ENCODE results near the gene MATCAP1.

Gene MATCAP1

DNA sequence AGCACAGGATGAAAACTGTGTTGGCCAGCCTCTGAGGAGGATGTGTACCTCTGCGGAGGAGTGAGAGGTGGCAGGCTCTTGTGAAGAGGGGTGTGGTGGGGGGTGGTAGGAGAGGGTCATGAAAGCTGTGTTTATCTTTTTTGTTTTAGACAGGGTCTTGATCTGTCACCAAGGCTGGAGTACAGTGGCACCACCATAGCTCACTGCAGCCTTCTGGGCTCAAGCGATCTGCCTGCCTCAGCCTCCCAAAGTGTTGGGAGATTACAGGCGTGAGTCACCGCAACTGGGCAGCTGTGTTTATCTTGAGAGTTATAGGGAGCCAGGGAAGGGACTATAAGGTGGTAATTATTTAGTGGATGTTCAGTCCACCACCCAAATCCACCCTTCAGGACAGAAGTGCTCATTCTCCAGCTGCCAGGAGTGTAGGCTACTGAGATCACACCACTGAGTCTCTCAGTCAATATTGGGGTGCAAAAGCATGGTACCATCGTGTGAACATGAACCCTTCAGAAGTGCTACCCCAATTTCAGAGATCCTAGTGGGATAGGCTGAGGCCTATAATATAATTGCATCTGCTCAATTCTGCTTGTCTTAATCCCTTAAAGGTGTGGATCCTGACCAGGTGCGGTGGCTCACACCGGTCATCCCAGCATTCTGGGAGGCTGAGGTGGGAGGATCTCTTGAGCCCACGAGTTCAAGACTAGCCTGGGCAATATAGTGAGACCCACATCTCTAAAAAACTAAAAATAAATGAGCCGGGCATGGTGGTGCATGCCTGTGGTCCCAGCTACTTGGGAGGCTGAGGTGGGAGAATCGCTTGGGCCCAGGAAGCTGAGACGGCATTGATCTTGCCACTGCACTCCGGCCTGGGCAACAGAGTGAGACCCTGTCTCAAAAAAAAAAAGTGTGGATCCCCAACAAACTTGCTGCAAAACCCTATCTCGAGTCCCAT, 7.0 kb upstream of the MATCAP1 start:
- no peak for DNase-seq

DNA sequence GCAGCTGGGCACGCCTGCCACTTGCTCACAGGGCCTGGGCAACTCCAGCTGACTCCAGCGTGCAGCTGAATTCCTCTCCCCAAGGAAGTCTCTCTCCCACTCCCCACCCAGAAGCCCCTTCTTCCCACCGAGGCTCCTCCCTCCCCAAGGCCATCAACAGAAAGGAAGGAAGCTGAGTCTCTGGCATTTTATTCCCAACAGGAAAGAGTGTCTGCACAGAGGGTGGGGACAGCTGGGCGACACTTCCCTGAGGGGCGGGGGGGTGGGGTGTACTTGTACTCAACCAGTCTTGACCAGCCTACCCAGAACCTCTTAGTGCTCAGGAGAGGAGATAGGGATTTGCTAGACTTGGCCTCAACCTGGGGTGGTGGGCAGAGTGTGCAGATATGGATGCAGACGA, 6.3 kb upstream of the MATCAP1 start, which contains the start of gene EXOC3L1:
Gene EXOC3L1 (minus strand): TSS at position 96 of the 400 bp plus-strand sequence. CDS start 460 bp downstream, outside the sequence.
- no peak for DNase-seq

DNA sequence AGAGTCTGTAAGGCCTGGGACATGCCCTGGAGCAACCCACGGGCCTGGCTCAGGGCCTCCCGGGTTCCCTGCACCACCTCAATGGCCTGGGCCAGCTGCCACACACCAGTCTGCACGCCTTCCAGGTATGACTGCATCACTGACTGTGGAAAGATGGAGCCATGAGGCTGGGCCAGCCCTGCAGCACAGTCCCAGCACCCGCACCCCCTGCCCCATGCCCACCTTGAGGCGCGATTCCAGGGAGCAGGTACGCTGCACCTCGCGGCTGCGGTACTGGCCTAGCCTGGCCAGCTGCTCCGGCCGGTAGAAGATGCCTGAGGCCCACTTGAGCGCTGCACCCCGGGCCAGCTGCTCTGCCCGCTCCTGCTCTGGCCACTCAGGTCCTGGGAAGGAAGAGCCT, 5.0 kb upstream of the MATCAP1 start:
- DNase-seq, result no peak

DNA sequence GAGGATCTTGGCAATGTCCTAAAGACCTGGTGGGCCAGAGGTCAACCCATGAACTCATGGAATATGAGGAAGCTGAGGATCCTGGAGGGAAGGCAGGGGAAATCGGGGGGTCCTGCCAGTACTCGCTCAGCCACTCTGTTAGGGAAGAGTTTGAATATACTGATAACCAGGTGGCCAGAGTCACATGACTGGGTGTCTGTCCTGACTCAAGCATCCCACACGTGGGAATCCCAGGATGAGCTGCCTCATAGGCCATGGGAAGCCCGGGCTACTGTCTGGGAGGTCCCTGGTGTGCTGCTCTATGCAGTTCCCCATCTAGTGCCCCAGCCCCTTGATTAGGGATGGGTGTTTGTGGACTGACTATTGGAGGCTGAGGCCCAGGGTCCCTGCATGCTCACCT, 4.6 kb upstream of the MATCAP1 start:
- no peak for DNase-seq

DNA sequence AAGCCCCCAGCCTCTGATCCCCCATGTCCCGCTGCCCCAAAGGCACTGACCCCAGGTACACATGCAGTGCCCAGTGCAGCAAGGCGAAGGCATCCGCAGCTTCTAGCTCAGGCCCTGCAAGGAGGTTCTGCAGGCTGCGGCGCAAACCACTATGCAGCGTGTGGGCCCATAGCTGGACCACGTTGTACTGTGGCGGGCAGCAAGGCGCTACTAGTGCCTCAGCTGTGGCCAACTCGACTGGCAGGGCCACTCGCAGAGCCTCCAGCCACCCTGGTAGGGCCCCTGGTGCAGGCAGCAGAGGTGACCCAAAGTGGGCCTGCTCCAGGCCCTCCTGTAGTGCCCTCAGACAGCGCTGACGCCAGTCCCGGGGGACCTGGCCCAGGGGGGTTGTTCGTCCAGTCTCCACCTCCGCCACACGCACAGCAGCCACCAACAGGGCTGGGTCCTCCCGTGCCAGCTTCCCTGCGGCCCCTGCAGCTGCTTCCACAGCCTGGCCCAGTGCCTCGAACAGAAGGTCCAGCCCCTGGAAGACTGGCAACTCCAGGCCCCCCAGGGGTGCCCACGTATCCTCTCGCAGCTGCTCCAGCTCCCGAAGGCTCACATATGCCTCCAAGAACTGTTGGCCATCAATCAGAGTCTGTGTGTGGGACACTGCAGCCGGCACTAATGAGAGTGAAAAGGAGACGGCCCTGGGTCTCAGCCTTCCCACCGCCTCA, 3.6 kb upstream of the MATCAP1 start:
- DNase-seq, result no peak

DNA sequence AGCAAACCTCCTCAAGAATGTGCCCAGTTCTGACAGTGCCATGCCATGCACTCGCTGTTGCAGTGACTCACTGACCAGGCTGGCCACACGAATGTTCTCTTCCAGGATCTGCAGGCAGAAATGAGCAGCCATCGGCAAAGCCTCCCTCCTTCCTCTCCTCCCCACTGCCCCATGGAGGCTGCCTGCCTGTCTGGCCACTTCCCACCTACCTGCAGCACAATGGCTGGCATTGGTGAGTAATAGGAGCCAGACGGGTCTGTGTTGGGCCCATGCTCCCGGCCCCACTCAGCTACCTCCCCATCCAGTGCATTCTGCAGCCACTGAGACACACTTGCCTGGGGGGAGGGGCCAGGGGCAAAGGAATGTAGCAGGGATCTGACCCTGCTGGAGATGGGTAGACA, 2.8 kb upstream of the MATCAP1 start:
- no peak for DNase-seq

DNA sequence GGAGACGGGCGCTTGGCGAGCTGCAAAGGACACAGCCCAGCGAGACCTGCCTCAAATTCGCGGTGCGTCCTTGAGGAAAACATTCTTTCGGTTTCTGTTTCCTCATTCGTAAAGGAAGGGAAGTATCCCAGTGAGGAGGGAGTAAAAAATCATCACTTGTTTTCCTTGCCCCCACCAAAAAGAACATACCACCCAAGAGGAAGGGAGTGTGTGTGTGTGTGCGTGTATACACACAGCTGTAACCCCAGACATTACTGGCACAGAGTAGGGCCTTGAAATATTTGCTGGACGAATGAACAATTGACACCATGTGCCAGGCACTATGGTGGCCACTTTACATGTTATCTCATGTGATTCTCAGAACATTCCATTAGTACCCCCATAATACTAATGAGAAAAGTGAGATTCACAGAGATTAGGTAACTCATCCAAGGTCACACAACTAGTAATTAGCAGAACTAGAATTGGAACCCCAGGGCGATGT, 1.9 kb upstream of the MATCAP1 start:
- DNase-seq, result no peak

DNA sequence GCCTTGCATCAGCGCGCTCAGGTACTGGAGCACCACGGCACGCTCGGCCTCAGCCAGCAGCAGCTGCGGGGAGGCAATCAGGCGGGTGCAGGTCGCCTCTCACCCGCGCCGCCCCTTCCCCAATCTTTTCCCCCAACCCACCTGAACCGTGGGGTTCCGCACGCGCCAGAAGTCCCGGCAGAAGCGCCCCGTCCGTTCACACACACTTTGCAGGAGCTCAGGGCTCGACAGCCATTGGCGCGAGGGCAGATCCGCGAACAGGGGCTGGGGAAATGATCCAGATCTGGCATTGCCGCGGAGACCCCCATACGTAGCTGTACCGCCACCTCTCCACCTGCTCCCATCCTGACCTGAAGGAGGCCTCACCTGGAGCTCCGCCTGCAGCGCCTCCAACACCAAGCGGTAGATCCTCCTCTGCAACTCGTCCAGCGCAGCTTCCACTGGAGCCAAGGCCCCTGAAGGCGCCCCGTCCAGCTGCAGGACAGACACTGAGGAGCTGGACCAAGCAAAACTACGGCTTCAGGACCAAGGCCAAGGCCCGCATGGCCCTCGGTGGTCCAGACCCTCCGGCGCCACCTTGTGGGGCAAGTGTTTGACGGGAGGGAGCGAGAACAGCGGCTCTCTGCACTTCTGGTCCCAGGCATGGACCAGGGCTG, 1.4 kb upstream of the MATCAP1 start:
- DNase-seq, result peak; percentile 70

DNA sequence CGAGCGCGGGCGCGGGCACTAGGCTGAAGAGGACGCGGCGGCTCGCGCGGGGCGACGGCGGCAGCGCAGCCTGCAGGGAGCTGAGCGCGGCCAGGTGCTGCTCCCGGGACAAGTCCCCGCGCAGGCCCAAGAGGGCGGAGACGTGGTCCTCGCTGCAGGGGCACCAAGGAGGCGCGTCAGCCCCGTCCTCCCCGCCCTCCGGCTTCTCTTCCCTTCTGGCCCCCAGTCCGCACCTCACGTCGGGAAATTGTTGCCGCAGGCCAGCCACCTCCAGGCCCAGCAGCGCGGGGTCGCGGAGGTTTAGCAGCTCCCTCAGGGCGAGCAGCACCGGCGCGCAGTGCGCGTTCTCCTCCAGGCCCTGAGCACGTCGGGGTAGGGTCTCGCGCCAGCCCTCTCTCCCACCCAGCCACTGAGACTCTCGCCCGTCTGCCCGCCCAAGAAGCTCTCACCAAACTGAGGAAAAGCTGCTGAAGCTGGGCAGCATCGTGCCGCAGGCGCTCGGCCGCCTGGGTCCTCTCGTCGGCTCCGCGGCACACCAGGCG, 761 bp upstream of the MATCAP1 start:
- no peak for DNase-seq

DNA sequence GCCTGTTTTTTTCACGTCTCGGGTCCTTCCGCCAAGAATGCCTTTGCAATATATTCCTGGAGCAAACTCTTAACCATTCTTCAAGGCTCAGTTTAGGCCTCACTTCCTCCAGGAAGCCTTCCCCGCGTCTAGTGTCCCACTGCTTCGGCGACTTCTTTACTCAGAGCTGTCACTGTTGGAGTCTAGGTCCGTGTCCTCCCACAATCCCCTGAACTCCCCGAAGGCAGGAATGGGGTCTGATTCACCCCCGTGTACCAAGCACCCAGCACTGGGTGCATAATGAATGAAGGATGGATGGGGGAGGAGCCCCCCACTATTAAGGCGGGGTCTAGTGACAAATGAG, 508 bp downstream of the MATCAP1 start:
- no peak for DNase-seq

DNA sequence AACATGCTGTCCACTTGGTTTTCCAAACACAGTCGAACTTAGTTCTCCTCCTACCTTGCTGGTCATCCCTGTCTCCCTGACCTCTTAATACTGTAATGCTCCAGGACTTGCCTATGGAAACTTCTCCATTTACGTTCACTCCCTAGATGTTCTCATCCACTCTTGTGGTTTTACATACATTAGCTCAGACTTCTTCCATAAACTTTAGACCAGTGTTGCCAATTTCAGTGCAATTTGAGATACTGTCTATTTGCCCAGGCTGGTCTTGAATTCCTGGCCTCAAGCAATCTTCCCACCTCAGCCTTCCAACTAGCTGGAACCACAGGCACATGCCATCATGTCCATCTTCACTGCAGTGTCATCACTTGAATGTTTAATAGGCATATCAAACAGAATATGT, 1.5 kb downstream of the MATCAP1 start:
- no peak for DNase-seq

DNA sequence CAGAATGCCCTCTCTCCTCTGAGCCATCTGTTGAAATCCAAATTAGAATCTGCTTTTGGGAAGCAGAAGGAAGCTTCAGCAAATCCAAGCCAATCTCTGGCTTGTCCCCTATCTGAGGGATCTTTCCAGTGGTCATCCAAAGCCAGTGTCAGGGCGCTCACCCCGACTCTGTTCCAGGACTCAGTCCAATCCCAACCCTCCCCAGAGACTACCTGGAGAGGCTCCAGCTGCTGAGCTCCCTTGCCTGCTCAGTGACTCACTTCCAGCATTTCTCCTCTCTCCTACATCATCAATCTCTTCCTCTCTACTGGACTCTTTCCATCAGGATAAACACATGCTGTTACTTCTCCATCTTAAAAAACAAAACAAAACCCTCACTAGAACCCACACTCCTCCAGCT, 2.4 kb downstream of the MATCAP1 start:
- no peak for DNase-seq

DNA sequence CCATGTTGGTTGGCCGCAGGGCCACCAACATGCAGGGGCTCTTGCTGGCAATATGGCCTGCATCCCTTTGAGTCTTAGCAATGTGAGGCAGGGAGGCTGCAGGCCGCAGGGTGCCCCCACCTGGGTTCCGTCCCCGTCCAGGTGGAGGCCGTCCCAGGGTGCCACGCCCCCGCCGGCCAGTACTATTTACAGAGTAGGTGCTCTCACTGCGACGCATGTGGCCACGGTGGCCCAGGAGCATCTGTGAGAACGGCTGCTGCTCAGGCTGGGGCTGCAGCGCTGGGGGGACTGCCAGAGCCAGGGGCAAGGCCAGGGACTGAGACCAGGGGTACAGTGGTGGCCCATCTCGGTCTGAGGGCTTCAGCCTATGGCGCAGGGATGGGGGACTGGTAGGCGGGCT, 3.6 kb downstream of the MATCAP1 start:
- no peak for DNase-seq

DNA sequence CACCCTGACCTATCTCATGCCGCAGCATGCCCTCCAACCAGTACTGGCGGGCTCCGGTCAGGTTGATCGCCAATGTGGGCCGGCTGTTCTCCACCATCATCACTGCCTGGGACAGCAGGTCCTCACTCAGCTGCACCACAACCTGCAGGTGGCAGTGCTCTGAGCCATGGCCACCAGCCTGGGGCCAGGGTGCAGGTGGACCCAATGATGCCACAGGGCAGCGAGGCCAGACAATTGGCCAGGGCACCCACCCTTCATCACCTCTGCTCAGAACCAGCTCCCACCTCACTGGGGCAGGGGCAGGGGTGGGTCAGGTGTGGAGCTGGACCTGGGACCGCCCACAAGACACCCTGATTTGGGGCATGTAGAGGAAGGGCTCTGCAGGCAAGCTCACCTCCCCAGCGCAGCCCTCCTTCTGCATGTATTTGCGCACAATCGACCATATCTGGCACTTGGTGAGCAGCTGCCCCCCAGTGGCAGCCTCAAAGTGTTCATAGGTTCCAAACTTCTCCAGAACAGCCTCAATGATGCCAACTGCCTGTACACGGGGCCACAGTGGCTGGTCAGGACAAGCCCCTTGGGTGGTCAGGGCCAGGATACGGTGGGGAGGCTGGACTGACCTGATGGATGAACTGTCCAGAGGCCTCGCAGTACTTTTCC, 4.2 kb downstream of the MATCAP1 start:
- no peak for DNase-seq

DNA sequence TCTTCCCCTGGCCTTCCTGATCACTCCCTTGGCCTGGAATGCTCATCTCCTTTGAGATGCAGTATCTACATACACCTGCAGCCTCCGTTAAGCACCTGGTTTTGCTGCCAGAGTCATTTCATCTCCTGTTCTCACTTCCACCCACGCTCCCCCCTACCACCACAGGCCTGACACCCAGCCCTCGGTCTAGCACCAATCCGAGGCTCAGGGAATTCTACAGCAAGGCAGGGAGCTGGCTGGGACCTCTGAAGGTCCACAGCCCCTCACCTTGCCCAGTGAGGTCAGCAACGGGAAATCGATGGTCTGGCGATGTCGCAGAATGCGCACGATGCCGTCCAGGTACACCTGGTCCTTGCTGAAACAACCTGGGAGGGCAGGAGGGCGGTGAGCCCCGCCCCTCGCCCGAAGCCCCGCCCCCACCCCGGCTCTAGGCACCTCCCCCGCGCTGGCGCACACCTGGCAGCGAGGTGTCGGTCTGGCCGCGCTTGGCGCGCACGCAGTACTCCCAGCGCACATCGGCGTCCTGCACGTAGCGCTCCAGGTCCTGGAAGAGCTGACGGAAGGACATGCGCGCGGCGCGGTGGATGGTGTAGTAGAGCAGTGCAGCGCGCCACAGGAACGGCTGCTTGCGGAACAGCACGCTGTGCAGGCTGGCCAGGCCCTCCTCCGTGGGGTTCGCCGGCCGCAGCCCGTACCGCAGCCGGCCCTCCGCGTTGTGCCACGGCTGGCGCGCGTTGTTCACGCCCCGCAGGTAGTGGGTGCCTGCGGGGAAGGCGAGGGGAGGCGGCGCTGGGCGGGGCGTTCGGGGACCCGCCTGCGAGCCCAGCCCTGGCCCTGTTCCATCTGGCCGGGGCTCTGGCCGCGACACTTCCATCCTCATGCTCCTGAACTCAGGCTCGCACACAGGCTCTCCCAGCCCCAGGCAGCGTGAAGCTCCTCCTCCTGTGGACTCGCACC, 5.7 kb downstream of the MATCAP1 start:
- peak; percentile 73 for DNase-seq

DNA sequence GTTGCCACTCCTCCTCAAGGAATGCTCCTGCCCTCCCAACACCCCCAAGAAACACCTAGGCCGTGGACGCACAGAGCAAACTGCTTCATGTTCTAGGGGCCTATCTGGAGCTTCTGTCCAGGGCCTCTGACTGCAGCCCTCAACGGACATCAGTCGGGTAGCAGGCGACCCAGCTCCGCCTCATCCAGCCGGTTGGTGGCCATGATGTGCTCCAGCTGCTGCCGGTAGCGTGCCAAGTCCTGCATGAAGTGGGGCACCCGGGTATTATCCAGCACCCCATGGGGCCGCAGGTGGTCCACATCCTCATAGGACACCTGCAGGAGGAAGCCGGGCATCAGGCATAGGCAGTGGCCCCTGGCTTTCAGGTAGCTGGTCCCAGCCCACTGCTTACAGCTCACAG, 7.1 kb downstream of the MATCAP1 start:
- no peak for DNase-seq

DNA sequence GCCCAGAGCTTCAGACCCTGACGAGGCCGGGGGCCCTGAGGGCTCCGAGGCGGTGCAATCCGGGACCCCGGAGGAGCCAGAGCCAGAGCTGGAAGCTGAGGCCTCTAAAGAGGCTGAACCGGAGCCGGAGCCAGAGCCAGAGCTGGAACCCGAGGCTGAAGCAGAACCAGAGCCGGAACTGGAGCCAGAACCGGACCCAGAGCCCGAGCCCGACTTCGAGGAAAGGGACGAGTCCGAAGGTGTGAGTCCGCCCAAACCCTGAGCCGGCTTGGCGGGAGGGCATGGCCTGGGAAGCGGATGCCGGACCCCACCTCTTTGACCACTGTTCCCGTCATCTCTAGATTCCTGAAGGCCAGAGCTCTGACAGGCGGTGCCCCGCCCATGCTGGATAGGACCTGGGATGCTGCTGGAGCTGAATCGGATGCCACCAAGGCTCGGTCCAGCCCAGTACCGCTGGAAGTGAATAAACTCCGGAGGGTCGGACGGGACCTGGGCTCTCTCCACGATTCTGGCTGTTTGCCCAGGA, 9.0 kb downstream of the MATCAP1 start:
- no peak for DNase-seq

DNA sequence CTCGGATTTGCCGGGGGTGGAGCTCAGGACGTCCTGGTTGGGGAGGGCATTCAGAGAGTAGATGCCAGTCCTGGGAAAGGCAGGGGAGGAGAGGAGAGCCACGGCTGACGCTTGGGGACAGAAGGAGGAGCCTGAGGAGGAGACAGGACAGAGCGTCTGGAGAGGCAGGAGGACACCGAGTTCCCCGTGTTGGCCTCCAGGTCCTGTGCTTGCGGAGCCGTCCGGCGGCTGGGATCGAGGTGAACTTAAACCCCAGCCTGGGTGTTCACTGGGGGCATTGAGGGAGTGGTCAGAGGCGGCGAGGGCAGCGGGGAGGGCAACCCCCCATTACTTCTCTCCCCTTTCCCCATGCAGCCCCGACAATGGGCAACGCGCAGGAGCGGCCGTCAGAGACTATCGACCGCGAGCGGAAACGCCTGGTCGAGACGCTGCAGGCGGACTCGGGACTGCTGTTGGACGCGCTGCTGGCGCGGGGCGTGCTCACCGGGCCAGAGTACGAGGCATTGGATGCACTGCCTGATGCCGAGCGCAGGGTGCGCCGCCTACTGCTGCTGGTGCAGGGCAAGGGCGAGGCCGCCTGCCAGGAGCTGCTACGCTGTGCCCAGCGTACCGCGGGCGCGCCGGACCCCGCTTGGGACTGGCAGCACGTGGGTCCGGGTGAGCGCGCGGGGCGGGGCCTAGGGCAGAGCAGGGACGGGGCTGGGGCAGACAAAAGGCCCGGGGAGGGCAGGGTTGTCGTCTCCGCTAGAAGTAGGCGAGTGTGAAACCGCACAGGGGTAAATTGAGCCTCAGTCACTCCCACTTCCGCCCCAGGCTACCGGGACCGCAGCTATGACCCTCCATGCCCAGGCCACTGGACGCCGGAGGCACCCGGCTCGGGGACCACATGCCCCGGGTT, 9.7 kb downstream of the MATCAP1 start:
- peak; percentile 59 for DNase-seq

DNA sequence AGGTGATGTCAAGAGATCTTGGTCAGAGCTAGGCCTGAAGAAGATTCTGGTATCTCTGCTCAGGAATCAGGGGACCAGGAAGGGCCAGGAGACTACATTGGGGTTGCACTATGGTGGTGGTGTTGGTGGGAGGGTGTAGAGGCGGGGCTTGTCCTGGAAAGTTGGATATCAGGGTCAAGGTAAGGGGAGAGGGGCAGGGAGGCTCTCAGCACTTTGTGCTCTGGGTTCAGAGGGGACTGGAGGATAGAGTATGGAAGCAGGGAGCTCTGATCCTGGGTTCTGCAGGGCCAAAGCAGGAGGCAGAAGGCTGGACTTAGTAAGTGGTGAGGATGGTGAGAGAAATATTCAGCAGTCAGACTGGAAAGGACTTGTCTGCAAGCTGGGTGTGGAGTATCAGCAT, 10.4 kb downstream of the MATCAP1 start:
- no peak for DNase-seq

Data from central memory CD4-positive, alpha-beta T cell (primary cell).